ENCODE measurements around the gene HOXD12.

HOXD12 gene

DNA sequence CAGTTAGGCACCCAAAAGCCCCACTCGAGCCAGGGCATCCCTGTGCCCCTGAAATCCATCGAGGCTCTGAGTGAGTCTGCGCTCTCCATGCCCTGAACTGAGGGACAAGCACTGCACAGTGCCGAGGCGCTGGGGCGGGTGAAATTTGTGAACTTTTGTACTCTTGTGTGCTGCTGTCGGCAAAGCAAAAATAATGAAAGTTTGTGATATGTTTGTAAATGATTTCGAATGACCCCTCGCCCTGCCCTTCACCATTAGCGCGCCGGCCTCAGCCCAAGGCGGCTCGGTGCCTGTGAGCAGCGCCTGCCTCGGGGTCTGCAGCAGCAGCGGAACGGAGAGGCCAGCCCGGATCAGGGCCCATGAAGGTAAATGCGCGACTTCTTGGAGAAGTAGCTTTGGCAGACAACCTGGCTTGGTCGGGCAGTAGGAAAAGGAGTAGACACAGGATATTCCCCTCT is 49.9 kb downstream of the HOXD12 start:
- peak; percentile 6 for DNase-seq

DNA sequence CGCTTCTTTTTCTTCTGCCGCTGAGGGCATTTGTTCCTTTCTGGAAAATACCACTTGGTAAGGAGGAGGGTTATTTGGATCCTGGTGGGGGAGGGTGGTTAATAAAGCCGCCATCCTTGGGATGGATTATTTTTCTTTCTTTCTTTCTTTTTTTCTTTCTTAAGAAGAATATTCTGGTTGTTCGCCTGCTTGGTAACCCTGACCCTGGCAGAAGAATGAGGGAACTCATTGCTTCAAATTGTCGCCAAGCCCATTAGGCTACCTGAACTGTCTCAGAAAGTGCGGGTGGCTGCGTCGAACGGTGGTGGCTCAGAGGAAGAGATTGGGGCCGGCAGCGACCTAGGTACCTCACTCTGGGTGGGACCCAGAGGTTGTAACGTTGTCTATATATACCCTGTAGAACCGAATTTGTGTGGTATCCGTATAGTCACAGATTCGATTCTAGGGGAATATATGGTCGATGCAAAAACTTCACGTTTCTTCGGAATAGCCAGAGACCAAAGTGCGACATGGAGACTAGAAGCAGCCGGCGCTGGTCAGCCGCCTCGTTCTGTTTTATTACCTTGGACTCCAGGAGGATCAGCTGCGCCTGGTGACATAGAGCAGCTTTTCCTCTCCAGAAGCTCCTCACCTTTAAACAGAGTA is 50.5 kb downstream of the HOXD12 start:
- DNase-seq, result peak; percentile 6

DNA sequence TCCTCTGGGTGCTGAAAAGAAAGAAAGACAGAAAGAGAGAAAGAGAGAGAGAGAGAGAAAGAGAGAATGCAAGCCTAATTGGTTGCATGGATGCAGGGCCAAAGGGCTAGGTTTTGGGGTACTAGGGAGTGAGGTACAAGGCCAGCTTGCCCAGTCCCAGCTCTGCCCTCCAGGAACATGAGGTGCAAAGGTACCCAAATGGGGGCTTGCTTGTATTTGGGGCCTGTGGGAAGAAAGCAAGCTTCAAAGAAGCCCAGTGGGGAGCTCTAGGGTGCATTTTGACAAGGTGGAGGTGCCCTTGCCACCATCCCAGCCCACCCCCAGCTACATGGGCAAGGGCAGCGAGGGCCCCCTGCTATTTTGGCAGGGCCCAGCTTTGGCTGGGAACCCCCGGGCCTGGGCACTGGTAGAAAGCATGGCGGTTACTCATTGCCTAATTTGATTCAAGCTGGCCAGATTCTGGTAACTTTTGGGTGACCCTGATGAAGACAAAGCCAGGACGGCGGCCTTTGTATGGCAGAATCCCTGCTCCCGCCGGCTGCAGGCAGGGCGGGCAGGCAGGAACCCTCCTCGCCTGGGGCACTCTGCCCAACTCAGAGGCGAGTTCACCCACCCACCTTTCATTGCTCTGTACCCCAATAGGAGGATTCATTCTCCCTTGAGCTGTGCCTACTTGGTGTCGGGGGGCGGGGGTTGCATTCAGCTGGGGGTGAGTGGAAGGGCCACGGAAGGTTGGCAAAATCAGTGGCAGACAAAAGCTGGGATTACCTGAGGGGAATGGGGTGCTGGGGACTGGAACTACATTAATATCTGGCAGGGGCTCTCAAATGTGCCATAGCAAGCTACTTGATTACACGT is 51.2 kb downstream of the HOXD12 start:
- DNase-seq, result peak; percentile 13

DNA sequence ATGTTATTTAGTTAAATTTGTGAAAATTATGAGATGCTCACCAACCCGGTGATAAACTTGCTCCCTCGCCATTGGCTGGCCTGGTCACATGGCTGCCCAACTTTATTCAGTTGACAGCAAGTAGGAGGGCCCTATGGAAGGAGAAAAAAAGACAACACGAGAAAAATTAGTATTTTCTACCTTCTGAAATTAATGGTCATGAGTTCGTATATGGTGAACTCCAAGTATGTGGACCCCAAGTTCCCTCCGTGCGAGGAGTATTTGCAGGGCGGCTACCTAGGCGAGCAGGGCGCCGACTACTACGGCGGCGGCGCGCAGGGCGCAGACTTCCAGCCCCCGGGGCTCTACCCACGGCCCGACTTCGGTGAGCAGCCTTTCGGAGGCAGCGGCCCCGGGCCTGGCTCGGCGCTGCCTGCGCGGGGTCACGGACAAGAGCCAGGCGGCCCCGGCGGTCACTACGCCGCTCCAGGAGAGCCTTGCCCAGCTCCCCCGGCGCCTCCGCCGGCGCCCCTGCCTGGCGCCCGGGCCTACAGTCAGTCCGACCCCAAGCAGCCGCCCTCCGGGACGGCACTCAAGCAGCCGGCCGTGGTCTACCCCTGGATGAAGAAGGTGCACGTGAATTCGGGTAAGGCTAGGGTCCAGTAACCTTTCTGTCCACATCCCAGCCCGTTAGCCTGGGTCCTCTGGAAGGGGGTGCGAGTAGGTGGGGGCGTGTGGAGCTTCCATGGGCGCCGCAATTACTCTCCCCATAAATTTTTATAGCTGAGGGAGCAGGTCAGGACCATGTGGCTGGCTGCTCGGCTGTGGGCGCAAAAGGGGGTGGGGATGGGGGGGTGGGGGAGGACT is 52.1 kb downstream of the HOXD12 start, which contains the start of gene HOXD4:
TSS of gene HOXD4 (plus strand) at position 109 of the 846 bp plus-strand sequence. CDS start at position 193, 84 bp downstream.
- peak; percentile 24 for DNase-seq

All from left hindlimb (tissue), 1 donor.